ENCODE data around the gene DHRS1. TPM values are rescaled to one million over a fixed set of nuclear protein-coding genes. Genes with fewer than 3 reads are reported as not detected.

Gene DHRS1
- total RNA-seq, 1 experiment from 2014 or later, result 19.7 TPM

DNA sequence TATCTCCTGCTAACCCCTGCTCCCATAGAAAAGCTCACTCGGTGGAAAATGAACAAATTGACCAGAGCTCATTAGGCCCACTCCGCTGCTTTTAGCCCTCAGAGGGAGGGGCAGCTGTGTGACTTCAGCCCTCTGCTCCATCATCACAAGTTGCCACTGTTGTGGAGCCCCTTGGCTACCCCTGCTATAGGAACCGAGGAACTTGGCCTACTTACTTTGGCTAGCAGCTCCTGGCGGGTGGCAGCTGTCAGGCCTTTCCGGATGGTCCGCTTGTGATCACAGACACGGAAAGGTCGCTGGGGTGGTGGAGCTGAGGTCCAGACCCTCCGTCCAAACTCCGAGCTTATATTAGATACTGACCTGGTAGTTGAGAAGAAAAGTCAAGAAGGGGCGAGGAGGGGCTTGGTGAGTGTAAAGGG lies 7.6 kb upstream of the DHRS1 start:
- no peak for DNase-seq
- TF ChIP-seq, protein P1, sequence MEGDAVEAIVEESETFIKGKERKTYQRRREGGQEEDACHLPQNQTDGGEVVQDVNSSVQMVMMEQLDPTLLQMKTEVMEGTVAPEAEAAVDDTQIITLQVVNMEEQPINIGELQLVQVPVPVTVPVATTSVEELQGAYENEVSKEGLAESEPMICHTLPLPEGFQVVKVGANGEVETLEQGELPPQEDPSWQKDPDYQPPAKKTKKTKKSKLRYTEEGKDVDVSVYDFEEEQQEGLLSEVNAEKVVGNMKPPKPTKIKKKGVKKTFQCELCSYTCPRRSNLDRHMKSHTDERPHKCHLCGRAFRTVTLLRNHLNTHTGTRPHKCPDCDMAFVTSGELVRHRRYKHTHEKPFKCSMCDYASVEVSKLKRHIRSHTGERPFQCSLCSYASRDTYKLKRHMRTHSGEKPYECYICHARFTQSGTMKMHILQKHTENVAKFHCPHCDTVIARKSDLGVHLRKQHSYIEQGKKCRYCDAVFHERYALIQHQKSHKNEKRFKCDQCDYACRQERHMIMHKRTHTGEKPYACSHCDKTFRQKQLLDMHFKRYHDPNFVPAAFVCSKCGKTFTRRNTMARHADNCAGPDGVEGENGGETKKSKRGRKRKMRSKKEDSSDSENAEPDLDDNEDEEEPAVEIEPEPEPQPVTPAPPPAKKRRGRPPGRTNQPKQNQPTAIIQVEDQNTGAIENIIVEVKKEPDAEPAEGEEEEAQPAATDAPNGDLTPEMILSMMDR (IDR thresholded peaks at IDR 0.05; ENCODE audit: unreplicated experiment), result no peak
- intact Hi-C loops (cut with micrococcal nuclease; ENCODE audit: unreplicated experiment), result no loop called here
- CTCF ChIA-PET, result interaction anchor here (1.1 to 2.2 kb wide), 4 partner anchors 8 to 124 kb away, joined by 4 to 18 read pairs (median 10); partner anchors contain the start of genes DHRS1, KHNYN, NOP9 and TINF2
- peaks cover 21% of the 10 kb centered on the region for H3K4me1 Mint-ChIP-seq (ENCODE audit: low read depth, unreplicated experiment)
- peak overlapping the region; percentile 35 for H3K4me3 Mint-ChIP-seq (ENCODE audit: low read depth, unreplicated experiment)
- peak overlapping the region; percentile 63 for H3K27ac Mint-ChIP-seq (ENCODE audit: unreplicated experiment)
- no peaks in the 10 kb centered on the region for H3K27me3 Mint-ChIP-seq (ENCODE audit: unreplicated experiment)
- H3K9me3 Mint-ChIP-seq (ENCODE audit: low read depth, unreplicated experiment), result no peaks in the 10 kb centered on the region
- no TSS peak for BruUV-seq (replicated peaks)
- peaks cover 38% of the 10 kb centered on the region for H3K36me3 Mint-ChIP-seq (ENCODE audit: insufficient read depth, unreplicated experiment)

DNA sequence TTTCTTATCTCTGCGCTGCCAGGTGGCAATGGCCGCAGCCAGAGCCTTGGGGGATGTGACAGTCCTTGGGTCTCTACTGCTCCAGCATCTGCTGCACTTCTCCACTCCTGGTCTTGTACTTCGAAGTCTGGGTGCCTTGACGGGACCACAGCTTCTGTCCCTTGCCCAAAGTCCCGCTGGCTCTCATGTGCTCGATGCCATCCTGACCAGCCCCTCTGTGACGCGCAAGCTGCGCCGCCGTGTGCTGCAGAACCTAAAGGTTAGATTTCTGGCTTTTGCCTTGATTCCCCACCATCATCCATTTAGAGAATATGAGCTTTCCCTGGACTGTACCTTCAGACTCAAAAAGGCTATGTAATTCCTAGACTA lies 4.4 kb upstream of the DHRS1 start:
- BruUV-seq (replicated peaks), result no TSS peak
- Mint-ChIP-seq H3K36me3 (ENCODE audit: insufficient read depth, unreplicated experiment) (peaks cover 36% of the 10 kb centered on the region), H3K27me3 (ENCODE audit: unreplicated experiment) (no peaks in the 10 kb centered on the region), H3K9me3 (ENCODE audit: low read depth, unreplicated experiment) (no peaks in the 10 kb centered on the region), H3K27ac (ENCODE audit: unreplicated experiment) (no peak overlapping the region), H3K4me3 (ENCODE audit: low read depth, unreplicated experiment) (no peak overlapping the region), H3K4me1 (ENCODE audit: low read depth, unreplicated experiment) (peaks cover 30% of the 10 kb centered on the region)
- DNase-seq, result no peak
- intact Hi-C loops (cut with micrococcal nuclease; ENCODE audit: unreplicated experiment), result no loop called here
- CTCF ChIA-PET, result no interaction called here
- TF ChIP-seq, protein P1 (IDR thresholded peaks at IDR 0.05; ENCODE audit: unreplicated experiment), result no peak

DNA sequence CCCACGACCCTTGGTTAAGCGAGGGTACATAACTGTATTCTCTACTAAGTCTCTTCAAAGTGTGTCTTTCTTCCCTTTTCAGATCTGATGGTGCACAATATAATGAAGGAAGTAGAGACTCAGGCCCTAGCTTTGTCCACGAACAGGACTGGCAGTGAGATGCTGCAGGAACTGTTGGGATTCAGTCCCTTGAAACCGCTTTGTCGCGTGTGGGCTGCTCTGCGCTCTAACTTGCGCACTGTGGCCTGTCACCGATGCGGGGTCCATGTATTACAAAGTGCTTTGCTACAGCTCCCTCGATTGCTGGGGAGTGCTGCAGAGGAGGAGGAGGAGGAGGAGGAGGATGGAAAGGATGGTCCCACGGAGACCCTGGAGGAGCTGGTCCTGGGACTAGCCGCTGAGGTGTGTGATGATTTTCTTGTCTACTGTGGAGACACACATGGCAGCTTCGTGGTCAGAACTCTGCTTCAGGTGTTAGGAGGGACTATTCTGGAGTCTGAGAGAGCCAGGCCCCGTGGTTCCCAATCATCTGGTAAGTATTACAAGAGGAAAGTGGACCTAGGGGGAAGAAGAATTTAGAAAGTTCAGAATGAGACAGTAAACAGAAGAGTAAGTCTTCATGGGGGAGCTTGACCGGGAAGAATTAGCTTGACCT lies 873 bp upstream of the DHRS1 start:
- peak overlapping the region; percentile 90 for H3K4me3 Mint-ChIP-seq (ENCODE audit: low read depth, unreplicated experiment)

DNA sequence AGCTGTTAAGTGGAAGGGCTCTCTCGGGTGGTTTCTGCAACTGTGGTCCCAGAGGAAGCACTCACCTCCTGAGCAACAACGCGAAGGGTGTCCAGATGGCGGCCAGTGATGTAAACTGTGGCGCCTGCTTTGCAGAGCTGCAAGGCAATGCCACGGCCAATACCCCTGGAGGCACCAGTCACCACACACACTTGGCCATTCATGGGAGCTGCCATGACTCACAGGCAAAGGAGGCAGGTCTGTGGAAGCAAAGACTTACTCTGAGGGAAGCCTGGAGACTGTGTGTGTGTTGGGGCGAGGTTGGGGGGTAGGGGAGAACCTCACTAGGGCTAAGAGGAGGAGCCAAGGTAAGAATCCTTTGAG lies 707 bp downstream of the DHRS1 start:
- H3K4me1 Mint-ChIP-seq (ENCODE audit: low read depth, unreplicated experiment), result peaks cover 32% of the 10 kb centered on the region
- BruUV-seq (replicated peaks), result no TSS peak
- CTCF ChIA-PET, result interaction anchor here (0.6 to 4.2 kb wide), 6 partner anchors 9 to 152 kb away, joined by 3 to 108 read pairs (median 4); partner anchors contain the start of genes CIDEB, RABGGTA and TINF2
- H3K36me3 Mint-ChIP-seq (ENCODE audit: insufficient read depth, unreplicated experiment), result peaks cover 35% of the 10 kb centered on the region
- peak overlapping the region; percentile 88 for H3K27ac Mint-ChIP-seq (ENCODE audit: unreplicated experiment)
- intact Hi-C loops (cut with micrococcal nuclease; ENCODE audit: unreplicated experiment), result no loop called here
- peak overlapping the region; percentile 90 for H3K4me3 Mint-ChIP-seq (ENCODE audit: low read depth, unreplicated experiment)
- DNase-seq, result peak; percentile 60
- H3K27me3 Mint-ChIP-seq (ENCODE audit: unreplicated experiment), result no peaks in the 10 kb centered on the region
- TF ChIP-seq, protein P1 (IDR thresholded peaks at IDR 0.05; ENCODE audit: unreplicated experiment), result no peak
- no peaks in the 10 kb centered on the region for H3K9me3 Mint-ChIP-seq (ENCODE audit: low read depth, unreplicated experiment)

More for the DNA sequence above, 873 bp upstream of the DHRS1 start:
- CTCF ChIA-PET, result interaction anchor here (0.8 to 4.2 kb wide), 6 partner anchors 7 to 85 kb away, joined by 3 to 108 read pairs (median 4); partner anchors contain the start of genes CIDEB, MDP1 and TINF2
- Mint-ChIP-seq H3K27me3 (ENCODE audit: unreplicated experiment) (no peaks in the 10 kb centered on the region), H3K36me3 (ENCODE audit: insufficient read depth, unreplicated experiment) (peaks cover 38% of the 10 kb centered on the region), H3K27ac (ENCODE audit: unreplicated experiment) (no peak overlapping the region), H3K9me3 (ENCODE audit: low read depth, unreplicated experiment) (no peaks in the 10 kb centered on the region), H3K4me1 (ENCODE audit: low read depth, unreplicated experiment) (peaks cover 32% of the 10 kb centered on the region)
- intact Hi-C loops (cut with micrococcal nuclease; ENCODE audit: unreplicated experiment), result no loop called here
- TF ChIP-seq, protein P1 (IDR thresholded peaks at IDR 0.05; ENCODE audit: unreplicated experiment), result no peak
- no peak for DNase-seq
- no TSS peak for BruUV-seq (replicated peaks)
